NCI-H2196 treated with DMSO at 0.1 percent for 48 hours (cell line): Measurements from ENCODE around the gene UBALD1.

ENCODE experiments used
- DNase-seq: peaks from one replicate; lab custom pipeline; 2025; ENCODE audit not compliant: unreplicated experiment; lab: John Stamatoyannopoulos, UW

The UBALD1 gene

GRCh38 chr16:4616047-4616811 lies 1.5 kb upstream of the UBALD1 start:
- peak; percentile 99 for DNase-seq

DNA sequence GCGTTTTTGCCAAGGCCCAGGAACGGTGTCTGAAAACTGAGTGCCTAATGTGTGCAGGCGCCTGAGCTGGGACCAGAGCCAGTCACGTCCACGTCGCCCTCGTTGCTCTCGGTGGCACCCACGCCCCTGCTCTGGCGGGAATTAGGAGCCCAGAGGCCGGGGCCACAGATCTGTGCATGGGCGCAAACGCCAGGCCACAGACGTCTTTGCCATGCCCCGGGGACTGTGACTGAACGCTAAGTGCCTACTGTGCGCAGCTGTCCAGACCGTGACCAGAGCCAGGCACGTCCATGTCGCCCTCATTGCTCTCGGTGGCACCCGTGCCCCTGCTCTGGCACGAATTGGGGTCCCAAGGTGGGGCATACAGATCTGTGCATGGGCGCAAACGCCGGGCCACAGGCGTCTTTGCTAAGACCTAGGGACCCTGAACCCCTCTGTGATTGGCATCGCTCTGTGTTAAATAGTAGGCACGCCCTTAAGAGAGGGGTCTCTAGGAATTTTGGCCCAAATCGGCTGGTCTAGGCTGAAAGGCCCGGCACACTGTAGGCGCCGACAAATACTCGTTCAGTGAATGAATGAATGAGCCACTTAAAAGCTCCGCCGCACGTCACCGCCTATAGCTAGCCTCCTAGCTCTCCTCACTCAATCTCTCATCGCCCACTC lies 827 bp upstream of the UBALD1 start:
- no peak for DNase-seq

- no peak for DNase-seq
Measured at GRCh38 chr16:4613636-4614570, 785 bp downstream of the UBALD1 start.

- DNase-seq = no peak
Measured at GRCh38 chr16:4612977-4613635, 1.6 kb downstream of the UBALD1 start.

DNA sequence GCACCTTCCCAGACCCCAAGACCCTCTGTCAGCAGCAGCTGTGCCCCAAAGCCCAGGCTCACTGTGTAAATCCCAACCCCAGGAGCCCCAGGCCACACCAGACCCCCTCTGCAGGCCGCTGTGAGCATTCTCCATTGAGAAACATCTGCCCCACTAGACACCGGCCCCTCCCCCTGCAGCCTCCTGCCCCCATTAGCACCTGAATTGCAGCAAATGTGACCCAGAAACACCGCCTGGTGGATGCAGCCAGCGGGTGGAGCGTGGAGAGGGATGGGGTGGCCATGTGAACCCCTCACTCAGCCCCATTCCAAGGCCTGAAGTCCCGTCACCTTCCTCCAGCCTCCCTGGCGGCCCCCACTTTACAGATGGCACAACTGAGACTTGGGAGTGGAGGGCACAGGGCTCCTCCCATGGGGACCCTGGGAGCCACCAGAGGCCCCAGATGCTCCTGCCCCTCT lies 2.2 kb downstream of the UBALD1 start:
- DNase-seq = no peak

DNA sequence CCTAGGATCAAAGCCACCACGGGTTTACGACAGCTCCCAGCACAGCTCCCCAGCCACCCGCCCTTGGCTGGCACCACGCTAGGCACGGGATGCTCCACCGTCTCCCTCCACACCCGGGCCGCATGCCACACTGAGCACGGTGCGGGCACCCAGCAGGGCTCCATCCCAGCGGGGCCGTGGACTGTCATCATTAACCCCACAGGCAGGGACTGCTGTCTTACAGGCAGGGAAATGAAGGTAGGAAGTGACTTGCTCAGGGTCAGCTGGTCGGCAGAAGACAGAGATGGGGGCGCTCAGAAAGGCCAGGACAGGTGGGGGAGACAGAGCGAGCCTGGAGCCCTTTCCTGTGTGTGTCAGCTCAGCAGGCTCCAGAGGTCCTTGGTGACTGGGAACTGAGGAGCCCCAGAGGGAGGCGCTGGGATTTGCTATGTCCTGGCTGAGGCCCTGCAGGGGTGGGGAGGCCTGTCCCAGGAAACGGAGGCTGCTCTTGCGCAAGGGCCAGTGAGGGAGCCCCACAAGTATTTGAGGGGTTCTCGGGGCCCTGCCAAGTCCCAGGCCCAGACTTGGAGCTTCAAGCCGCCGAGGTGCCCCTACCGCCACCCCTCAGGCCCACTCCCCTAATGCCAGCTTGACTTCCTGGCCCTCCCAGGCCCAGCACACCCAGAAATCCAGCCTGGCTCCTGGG lies 3.2 kb downstream of the UBALD1 start:
- no peak for DNase-seq

- no peak for DNase-seq
Measured at GRCh38 chr16:4610011-4611005, 4.4 kb downstream of the UBALD1 start.

DNA sequence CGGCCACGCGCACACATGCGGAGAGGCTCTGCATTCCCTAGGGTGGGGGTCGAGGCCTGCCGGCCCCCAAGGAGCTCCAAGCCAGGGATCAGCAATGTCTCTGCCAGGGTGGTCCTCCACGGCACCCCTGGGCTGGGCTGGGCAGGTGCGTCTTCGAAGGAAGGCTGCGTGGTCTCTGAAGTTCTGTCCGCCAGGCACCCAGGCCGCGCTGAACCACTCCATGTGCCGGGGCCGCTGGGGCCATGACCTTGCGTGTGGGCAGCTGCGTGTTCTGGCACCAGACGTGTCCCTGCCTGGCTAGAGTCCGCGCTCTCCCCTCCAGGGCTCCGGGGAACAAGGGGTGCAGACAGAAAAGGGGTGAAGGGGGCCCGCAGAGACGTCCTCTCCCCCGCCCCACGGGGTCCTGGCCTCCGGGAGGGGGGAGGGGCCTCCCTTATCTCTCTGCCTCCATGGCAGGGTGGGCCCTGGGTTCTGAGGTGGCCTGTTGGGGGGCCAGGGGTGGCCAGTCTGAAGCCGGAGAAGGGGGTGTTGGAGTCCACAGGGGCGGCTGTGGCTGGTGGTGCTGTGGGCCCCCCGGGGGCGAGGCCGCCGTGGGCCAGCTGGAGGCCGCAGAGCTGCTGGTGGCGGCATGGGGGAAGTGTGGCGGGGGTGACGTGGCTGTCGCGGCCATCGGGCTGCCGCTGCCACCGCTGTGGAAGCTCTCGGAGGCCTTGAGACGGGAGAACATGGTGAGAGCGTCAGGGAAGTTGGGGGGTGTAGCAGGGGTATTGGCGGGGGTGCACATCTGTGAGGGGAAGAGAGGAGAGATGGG lies 5.3 kb downstream of the UBALD1 start:
- DNase-seq = no peak

DNA sequence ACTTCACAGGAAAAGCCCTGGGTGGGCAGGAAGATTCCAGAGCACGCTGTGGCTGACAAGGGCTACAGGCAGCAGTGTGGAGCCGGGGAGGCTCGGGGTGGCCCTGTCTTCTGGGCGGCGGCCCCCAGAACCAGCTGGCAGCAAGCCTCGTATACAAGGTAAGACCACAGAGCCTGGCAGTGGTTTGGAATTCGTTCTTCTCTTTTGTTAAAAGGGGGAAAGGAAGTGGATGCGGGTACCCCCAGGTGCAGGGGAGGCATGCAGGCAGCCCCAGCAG lies 6.0 kb downstream of the UBALD1 start:
- DNase-seq = no peak

DNA sequence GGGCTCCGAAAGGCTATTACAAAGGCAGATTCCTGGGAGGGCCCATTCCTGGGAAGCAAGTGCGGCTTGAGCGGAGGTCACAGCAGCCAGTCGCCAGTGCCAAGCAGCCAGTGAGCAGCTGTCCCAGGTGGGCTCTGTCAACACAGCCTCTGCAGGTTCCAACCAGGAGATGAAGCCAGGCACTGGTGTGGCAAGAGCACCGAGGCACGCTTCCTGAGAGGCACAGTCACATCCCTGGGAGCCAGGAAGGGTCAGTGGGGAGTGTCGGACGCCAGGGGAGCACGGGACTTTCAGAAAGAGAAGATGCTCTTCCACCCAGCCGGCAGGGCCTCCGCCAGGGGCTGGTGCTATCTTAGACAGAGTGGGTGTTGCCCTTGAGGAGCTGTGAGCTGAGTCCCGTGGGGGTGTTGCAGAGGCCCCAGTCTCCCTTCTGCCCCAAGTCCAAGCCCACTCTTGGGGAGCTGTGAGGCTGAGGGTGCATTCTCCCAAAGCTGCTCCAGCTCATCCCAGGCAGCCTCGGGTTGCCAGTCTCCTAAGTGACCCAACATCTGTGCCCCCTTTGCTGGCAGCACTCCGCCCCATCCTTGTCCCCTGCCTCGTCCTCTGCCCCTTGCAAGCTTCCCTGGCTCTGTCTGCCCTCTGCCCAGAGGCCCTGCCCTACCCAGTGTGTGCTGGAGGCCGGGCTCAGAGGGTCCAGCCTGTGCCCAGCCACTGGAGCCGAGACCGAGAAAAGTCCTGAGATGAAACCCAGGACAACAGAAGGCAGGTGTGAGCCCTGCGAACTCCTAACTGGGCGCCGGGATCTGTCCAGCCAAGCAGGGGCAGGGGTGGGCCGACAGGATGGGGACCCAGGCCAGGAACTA lies 6.6 kb downstream of the UBALD1 start:
- no peak for DNase-seq

GRCh38 chr16:4606354-4606753 lies 8.3 kb downstream of the UBALD1 start:
- no peak for DNase-seq

DNA sequence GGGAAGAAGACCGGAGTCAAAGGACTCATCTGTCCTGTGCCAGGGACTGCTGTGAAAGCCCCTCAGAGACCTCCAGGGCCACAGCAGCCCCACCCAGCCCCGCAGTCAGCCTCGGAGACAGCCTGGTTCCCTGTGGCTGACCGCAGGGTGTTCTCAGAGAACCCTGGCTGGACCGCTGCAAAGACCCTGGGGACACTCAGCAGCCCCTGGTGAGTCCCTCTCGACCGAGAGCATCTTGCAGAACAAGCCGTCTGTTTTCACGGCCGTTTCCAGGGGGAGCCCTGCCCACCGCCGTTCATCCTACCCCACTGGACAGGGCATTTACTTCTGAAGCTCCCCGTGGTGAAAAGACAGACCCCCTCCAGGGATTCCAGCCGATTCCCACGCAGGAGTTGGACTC lies 10.3 kb downstream of the UBALD1 start:
- no peak for DNase-seq

GRCh38 chr16:4603624-4604170 lies 11.0 kb downstream of the UBALD1 start:
- no peak for DNase-seq

GRCh38 chr16:4602331-4602730 lies 12.4 kb downstream of the UBALD1 start:
- DNase-seq = no peak

DNA sequence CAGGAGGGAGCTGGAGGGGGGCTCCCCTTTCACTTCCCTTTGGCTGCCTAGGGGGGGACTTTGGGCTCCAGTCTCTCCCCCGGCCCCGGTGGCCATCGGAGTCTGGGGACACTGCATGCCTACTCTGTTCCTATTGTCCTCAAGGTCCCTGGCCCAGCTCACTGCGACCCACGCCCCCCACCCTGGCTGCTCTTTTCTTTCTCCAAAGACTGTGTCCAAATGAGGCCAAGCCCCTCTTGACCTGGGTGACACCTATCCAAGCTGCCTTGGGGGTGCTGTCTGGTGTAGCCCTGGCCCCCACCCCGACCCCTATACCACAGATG lies 12.9 kb downstream of the UBALD1 start:
- no peak for DNase-seq

DNA sequence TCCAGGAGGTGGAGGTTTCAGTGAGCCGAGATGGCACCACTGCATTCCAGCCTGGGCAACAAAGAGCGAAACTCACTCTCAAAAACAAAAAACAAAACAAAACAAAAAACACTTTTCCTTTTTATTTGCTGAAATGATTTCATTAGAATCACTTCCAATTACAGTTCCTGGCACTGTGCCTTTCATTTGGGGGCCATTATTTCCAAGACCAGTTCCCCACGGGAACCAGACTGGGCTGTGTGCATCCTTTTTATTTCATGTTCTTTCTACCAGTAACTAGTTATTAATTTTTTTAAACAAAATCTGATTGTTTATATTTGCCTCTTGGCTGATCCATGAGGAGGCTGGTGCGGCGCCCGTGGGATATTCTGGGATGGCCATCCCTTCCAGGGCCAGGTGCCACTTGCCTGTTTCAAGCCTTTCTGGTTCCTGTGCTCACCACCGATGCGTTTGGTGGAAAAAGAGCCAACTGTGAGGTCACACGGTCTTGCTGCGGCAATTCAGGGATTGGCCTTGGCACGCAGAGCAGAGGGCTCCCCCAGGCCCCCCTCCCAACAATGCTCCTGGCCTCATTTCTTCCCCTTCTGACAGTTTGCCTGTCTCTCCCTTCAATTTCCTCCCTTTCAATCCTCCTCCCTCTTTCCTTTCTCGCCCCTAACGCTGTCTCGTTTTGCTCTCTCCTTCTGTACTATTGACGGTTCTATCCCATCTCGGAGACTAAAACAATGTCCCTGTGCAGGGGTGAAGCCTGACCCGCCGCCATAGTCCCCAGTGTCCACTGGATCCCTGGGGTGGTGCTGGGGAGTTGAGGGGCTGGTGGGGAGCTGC lies 13.4 kb downstream of the UBALD1 start:
- peak; percentile 26 for DNase-seq

- no peak for DNase-seq
Measured at GRCh38 chr16:4599545-4599944, 15.1 kb downstream of the UBALD1 start.
